GM13976 (cell line): ENCODE measurements around the gene GNL3.

Experiments used
- DNase-seq: peaks from one replicate; pipeline ENCODE4 v3.0.0; 2012; ENCODE audit warnings: low spot score
- in situ Hi-C: fragments of 300-500 bp; cut with MboI; formaldehyde crosslinking; loops from one replicate; pipeline ENCODE4 v1.12.0; 2022; ENCODE audit warnings: low sequenced_read_pairs, mixed read lengths, inconsistent platforms; ENCODE audit not compliant: unreplicated experiment
- TF ChIP-seq, protein P1 (sequence below): IDR thresholded peaks from 2 replicates; pipeline ENCODE4 v1.5.1; 2012; ENCODE audit warnings: borderline replicate concordance, mild to moderate bottlenecking; ENCODE audit not compliant: insufficient read depth; ENCODE audit errors: extremely low read depth, missing control alignments, control extremely low read depth

Gene GNL3, protein sequence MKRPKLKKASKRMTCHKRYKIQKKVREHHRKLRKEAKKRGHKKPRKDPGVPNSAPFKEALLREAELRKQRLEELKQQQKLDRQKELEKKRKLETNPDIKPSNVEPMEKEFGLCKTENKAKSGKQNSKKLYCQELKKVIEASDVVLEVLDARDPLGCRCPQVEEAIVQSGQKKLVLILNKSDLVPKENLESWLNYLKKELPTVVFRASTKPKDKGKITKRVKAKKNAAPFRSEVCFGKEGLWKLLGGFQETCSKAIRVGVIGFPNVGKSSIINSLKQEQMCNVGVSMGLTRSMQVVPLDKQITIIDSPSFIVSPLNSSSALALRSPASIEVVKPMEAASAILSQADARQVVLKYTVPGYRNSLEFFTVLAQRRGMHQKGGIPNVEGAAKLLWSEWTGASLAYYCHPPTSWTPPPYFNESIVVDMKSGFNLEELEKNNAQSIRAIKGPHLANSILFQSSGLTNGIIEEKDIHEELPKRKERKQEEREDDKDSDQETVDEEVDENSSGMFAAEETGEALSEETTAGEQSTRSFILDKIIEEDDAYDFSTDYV

DNA sequence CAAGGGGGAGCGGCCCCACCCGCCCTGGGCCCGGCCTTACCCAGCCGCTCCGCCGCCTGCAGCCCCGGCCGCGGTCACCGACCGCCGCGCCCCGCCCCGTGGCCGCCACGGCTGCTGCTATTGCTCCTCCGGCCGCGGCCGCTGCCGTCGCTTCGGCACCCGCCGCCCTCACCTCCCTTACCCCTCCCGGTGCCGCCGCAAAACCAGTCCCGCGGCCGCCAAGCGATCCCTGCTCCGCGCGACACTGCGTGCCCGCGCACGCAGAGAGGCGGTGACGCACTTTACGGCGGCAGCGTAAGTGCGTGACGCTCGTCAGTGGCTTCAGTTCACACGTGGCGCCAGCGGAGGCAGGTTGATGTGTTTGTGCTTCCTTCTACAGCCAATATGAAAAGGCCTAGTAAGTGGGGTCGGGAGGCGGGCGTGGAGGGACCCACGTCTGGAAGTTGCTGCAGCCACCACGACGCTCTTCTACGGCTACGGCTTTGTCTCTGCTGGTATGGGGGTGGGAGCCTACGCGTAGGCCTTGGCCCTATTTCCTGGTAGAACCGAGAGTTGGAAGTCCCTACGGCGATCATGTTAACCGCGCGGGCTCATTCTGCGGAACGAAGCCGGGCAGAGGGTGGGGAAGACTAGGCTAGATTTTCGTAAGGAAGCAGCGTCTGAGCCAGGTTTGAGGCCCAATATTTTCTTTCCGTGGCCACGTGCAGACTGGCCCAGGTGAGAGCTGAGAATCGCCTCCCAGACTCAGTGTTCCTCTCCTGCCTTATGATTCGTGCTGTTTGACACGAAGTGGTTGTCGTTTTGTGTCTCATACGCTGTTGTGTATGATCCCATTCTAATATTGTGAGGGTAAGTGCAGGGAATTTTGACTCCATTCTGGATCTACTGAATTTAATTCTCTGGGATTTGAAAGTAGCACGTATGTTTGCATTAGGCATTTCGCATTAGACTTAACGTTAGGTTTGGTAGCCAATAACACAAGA, at the start of gene GNL3, which contains the start of gene PBRM1:
Gene GNL3 (plus strand): TSS at position 324 of the 983 bp plus-strand sequence. CDS start 61 bp downstream, at position 385.
Gene PBRM1 (minus strand): TSS at position 205 of the 983 bp plus-strand sequence.
- TF ChIP-seq, protein P1, sequence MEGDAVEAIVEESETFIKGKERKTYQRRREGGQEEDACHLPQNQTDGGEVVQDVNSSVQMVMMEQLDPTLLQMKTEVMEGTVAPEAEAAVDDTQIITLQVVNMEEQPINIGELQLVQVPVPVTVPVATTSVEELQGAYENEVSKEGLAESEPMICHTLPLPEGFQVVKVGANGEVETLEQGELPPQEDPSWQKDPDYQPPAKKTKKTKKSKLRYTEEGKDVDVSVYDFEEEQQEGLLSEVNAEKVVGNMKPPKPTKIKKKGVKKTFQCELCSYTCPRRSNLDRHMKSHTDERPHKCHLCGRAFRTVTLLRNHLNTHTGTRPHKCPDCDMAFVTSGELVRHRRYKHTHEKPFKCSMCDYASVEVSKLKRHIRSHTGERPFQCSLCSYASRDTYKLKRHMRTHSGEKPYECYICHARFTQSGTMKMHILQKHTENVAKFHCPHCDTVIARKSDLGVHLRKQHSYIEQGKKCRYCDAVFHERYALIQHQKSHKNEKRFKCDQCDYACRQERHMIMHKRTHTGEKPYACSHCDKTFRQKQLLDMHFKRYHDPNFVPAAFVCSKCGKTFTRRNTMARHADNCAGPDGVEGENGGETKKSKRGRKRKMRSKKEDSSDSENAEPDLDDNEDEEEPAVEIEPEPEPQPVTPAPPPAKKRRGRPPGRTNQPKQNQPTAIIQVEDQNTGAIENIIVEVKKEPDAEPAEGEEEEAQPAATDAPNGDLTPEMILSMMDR, result no peak
- in situ Hi-C loops, result no loop called here
- peak; percentile 93 for DNase-seq

- DNase-seq, result no peak
- TF ChIP-seq, protein P1, result no peak
- in situ Hi-C loops, result no loop called here
These were observed 49.2 kb upstream of the GNL3 start for GRCh38 chr3:52636673-52637072.

GRCh38 chr3:52645549-52645948, 40.3 kb upstream of the GNL3 start:
- no peak for DNase-seq
- TF ChIP-seq, protein P1, result no peak
- in situ Hi-C loops, result no loop called here

DNA sequence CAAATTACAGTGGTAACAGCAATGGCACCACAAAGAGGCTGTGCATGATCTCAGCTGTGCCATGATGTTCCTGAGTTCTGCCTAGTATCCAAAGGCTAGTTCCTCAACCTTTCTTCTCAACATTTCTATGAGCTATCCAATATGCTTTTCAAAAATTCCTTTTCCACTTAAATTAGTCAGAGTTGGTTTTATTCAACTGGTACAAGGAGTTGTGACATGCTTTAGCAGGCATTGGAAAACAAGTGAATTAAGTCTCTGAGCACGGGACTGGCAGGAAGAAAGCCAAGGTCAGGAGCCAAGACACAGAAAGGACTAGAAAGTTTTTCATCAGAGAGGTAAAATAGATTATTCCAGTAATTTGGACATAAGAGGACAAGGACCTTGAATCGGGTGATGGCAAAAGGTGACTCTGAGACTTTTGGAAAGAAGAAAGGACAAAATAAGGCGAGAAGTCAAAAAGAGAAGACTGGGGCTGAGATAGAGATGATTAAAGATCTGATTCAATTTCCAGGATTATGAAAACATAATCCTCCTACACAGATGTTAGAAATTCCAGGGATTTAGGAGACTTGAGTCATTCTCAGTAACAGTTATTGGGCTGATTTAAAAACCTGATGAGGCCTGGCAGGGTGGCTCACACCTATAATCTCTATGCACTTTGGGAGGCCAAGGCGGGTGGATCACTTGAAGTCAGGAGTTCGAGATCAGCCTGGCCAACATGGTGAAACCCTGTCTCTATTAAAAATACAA, 36.2 kb upstream of the GNL3 start:
- no peak for DNase-seq
- in situ Hi-C loops, result no loop called here
- TF ChIP-seq, protein P1, result no peak

DNA sequence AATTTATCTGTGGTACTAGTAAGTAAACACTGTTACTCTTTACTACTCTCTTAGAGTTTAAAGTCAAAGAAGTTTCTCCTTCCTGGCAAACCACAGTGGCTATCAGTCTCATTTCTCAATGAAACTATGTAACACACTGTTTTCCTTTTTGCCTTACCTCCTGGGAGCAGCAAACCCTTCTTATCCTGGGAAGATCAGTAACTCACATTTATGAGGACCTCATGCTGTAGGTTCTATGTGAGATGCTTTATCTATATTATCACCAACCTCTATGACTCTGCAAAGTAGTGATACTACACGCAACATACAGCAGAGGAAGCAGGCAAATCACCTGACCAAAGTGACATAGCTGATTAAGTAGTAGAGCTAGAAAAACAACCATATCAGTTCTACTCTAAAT, 35.4 kb upstream of the GNL3 start:
- TF ChIP-seq, protein P1, result no peak
- in situ Hi-C loops, result no loop called here
- DNase-seq, result no peak
